Panc1 (cell line): Measurements from ENCODE around the gene DAB1. TPM values are rescaled to one million over a fixed set of nuclear protein-coding genes. Genes with fewer than 3 reads are reported as not detected.

Source experiments
- ATAC-seq: fragments of 200-7000 bp; cut with Tn5 transposase; 2 replicates; pipeline ENCODE4 v1.9.1; 2020; ENCODE audit warnings: mild to moderate bottlenecking, moderate library complexity
- BruUV-seq: library from RNA; stranded (reverse); fragments of 400-500 nt; replicated peaks from 2 replicates; lab custom pipeline; 2021; lab: Mats Ljungman, UMichigan
- CTCF ChIA-PET: fragments of 300-600 bp; sonication (Branson Sonifier 250); formaldehyde crosslinking; loops from one replicate; lab custom pipeline; 2022; ENCODE audit warnings: antibody characterized with exemption; lab: Charles Lee
- POLR2A ChIA-PET: fragments of 300-600 bp; sonication (Branson Sonifier 250); formaldehyde crosslinking; loops from one replicate; lab custom pipeline; 2022; ENCODE audit warnings: antibody characterized with exemption; lab: Charles Lee
- DNase-seq: peaks from one replicate; pipeline ENCODE4 v3.0.0-alpha.2; 2010; ENCODE audit warnings: low read depth, low spot score
- H3K27ac ChIP-seq: 2 replicates; pipeline ENCODE4 v1.5.1; 2011; ENCODE audit warnings: mild to moderate bottlenecking, low read length, inconsistent platforms
- H3K27me3 ChIP-seq: fragments of 200-500 bp; sonication (Bioruptor generic); 2 replicates; pipeline ENCODE4 v1.6.0; 2014; ENCODE audit warnings: low read length, inconsistent platforms; ENCODE audit not compliant: control insufficient read depth, insufficient read depth
- H3K36me3 ChIP-seq: fragments of 200-500 bp; sonication (Bioruptor generic); 2 replicates; pipeline ENCODE4 v1.5.1; 2014; ENCODE audit warnings: inconsistent platforms, mild to moderate bottlenecking, low read length, moderate library complexity; ENCODE audit not compliant: control insufficient read depth, insufficient read depth
- H3K4me1 ChIP-seq: 2 replicates; pipeline ENCODE4 v1.5.1; 2011; ENCODE audit warnings: inconsistent platforms, mild to moderate bottlenecking, low read length, moderate library complexity; ENCODE audit not compliant: control insufficient read depth, insufficient read depth
- H3K4me3 ChIP-seq, 2 experiments: 2 replicates each; pipeline ENCODE4 v1.5.1; 2011 to 2012; ENCODE audit warnings: low read depth in 2 of 2, low read length in 2 of 2, mild to moderate bottlenecking in 2 of 2, inconsistent platforms in 1 of 2, moderate library complexity in 1 of 2
- H3K9me3 ChIP-seq: fragments of 200-500 bp; sonication (Bioruptor generic); 2 replicates; pipeline ENCODE4 v1.5.1; 2014; ENCODE audit warnings: low read depth, mild to moderate bottlenecking, inconsistent platforms, low read length, moderate library complexity; ENCODE audit not compliant: control insufficient read depth, insufficient read depth
- CTCF ChIP-seq: fragments of 450-650 bp; IDR thresholded peaks from 2 replicates; pipeline ENCODE4 v1.5.1; 2017; ENCODE audit warnings: mild to moderate bottlenecking
- POLR2AphosphoS5 ChIP-seq: IDR thresholded peaks from 2 replicates; pipeline ENCODE4 v1.6.1; 2012; ENCODE audit warnings: mild to moderate bottlenecking, low read depth, low read length, moderate library complexity
- REST ChIP-seq, 2 experiments: IDR thresholded peaks; 2 replicates each; pipeline ENCODE4 v1.6.1; 2011 to 2012; ENCODE audit warnings: low read depth in 2 of 2, control low read depth in 1 of 2, low read length in 1 of 2, mild to moderate bottlenecking in 1 of 2, moderate library complexity in 1 of 2; ENCODE audit not compliant: insufficient read depth in 1 of 2
- SIN3A ChIP-seq: IDR thresholded peaks from 2 replicates; pipeline ENCODE4 v1.6.1; 2012; ENCODE audit warnings: low read depth, mild to moderate bottlenecking, low read length, moderate library complexity, borderline replicate concordance; ENCODE audit not compliant: insufficient read depth
- TCF7L2 ChIP-seq: IDR thresholded peaks from 2 replicates; pipeline ENCODE4 v1.6.1; 2011; ENCODE audit warnings: mild to moderate bottlenecking, low read depth, low read length, inconsistent platforms
- in situ Hi-C: cut with HindIII; loops from 2 replicates; pipeline ENCODE4 v1.10.0; 2016; ENCODE audit warnings: low sequenced_read_pairs, low pct_unique_long_range_greater_than_20kb
- intact Hi-C: fragments of 100-400 bp; cut with micrococcal nuclease; formaldehyde crosslinking; loops from one replicate; pipeline ENCODE4 v1.10.0; 2022; ENCODE audit not compliant: unreplicated experiment
- total RNA-seq: library from RNA; stranded (reverse); gene quantifications from one replicate; pipeline ENCODE4 v1.2.1, GENCODE V29; 2021; ENCODE audit not compliant: unreplicated experiment

The DAB1 gene
- total RNA-seq, 1 experiment from 2014 or later: 0.05 TPM

GRCh38 chr1:57137980-57138379 is 285.9 kb downstream of the DAB1 start:
- H3K9me3 ChIP-seq: no peaks in the 10 kb centered on the region
- no peaks in the 10 kb centered on the region for H3K4me1 ChIP-seq
- in situ Hi-C loops (no loop called here), intact Hi-C loops (no loop called here)
- CTCF ChIA-PET: no interaction called here
- TF ChIP-seq REST (IDR thresholded peaks at IDR 0.05; ENCODE audit: insufficient read depth in 1 of 2, low read depth in 2 of 2, low read length in 1 of 2) (no peak), SIN3A (no peak), POLR2AphosphoS5 (no peak), CTCF (no peak), TCF7L2 (no peak)
- BruUV-seq: no TSS peak
- POLR2A ChIA-PET: no interaction called here
- H3K27me3 ChIP-seq: no peaks in the 10 kb centered on the region
- no peak for DNase-seq
- no peak overlapping the region for H3K27ac ChIP-seq
- H3K4me3 ChIP-seq: no peak overlapping the region
- no peak for ATAC-seq
- no peaks in the 10 kb centered on the region for H3K36me3 ChIP-seq

- no peak for DNase-seq
- Histone ChIP-seq H3K4me1 (no peaks in the 10 kb centered on the region), H3K27ac (no peak overlapping the region), H3K4me3 (no peak overlapping the region), H3K27me3 (no peaks in the 10 kb centered on the region), H3K36me3 (no peaks in the 10 kb centered on the region), H3K9me3 (no peaks in the 10 kb centered on the region)
- ATAC-seq: no peak
- intact Hi-C loops: no loop called here
- POLR2A ChIA-PET: no interaction called here
- CTCF ChIA-PET: no interaction called here
- in situ Hi-C loops: no loop called here
- TF ChIP-seq SIN3A: no peak
- no peak for TF ChIP-seq REST (IDR thresholded peaks at IDR 0.05; ENCODE audit: insufficient read depth in 1 of 2, low read depth in 2 of 2, low read length in 1 of 2)
- TF ChIP-seq CTCF: no peak
- TF ChIP-seq TCF7L2: no peak
- TF ChIP-seq POLR2AphosphoS5: no peak
- no TSS peak for BruUV-seq
Observed at GRCh38 chr1:57134803-57135202, 289.1 kb downstream of the DAB1 start.
